Measurements from ENCODE around the gene EME2. TPM values are rescaled to one million over a fixed set of nuclear protein-coding genes. Genes with fewer than 3 reads are reported as not detected.

The EME2 gene
- total and polyA plus RNA-seq, 2 experiments from 2014 or later = 4.1 to 15.0 TPM

DNA sequence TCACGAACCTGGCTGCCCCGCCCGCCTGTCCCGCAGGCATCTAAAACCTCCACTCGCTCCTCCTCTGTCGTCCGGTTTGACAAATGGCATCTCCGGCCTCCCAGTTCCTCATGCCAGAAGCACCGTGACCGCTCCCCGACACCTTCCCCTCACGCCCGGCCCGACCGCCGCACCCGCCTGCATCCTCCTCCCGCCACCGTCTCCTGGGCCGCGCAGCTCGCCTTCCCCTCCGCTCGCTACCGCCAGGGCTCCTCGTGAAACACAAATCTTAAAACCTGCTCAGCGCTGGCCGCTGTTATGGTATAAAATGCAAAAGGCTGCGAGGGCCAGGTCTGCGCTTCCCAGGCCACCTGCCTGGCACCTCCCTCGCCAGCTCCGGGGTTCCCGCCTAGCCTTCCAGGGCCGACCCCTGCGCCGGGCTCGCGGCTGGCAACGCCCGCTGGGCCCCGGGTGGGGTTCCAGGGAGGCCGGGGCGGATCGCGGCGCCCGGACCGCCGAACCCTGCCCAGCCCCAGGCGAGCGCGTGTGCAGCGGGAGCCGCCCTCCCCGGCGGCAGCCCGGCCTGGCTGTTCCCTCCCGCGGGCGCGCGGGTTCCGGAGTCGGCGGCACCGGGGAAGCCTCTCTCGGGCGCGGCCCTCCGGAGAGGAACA is 9.3 kb downstream of the EME2 start (continued):
- TF ChIP-seq, protein P1, sequence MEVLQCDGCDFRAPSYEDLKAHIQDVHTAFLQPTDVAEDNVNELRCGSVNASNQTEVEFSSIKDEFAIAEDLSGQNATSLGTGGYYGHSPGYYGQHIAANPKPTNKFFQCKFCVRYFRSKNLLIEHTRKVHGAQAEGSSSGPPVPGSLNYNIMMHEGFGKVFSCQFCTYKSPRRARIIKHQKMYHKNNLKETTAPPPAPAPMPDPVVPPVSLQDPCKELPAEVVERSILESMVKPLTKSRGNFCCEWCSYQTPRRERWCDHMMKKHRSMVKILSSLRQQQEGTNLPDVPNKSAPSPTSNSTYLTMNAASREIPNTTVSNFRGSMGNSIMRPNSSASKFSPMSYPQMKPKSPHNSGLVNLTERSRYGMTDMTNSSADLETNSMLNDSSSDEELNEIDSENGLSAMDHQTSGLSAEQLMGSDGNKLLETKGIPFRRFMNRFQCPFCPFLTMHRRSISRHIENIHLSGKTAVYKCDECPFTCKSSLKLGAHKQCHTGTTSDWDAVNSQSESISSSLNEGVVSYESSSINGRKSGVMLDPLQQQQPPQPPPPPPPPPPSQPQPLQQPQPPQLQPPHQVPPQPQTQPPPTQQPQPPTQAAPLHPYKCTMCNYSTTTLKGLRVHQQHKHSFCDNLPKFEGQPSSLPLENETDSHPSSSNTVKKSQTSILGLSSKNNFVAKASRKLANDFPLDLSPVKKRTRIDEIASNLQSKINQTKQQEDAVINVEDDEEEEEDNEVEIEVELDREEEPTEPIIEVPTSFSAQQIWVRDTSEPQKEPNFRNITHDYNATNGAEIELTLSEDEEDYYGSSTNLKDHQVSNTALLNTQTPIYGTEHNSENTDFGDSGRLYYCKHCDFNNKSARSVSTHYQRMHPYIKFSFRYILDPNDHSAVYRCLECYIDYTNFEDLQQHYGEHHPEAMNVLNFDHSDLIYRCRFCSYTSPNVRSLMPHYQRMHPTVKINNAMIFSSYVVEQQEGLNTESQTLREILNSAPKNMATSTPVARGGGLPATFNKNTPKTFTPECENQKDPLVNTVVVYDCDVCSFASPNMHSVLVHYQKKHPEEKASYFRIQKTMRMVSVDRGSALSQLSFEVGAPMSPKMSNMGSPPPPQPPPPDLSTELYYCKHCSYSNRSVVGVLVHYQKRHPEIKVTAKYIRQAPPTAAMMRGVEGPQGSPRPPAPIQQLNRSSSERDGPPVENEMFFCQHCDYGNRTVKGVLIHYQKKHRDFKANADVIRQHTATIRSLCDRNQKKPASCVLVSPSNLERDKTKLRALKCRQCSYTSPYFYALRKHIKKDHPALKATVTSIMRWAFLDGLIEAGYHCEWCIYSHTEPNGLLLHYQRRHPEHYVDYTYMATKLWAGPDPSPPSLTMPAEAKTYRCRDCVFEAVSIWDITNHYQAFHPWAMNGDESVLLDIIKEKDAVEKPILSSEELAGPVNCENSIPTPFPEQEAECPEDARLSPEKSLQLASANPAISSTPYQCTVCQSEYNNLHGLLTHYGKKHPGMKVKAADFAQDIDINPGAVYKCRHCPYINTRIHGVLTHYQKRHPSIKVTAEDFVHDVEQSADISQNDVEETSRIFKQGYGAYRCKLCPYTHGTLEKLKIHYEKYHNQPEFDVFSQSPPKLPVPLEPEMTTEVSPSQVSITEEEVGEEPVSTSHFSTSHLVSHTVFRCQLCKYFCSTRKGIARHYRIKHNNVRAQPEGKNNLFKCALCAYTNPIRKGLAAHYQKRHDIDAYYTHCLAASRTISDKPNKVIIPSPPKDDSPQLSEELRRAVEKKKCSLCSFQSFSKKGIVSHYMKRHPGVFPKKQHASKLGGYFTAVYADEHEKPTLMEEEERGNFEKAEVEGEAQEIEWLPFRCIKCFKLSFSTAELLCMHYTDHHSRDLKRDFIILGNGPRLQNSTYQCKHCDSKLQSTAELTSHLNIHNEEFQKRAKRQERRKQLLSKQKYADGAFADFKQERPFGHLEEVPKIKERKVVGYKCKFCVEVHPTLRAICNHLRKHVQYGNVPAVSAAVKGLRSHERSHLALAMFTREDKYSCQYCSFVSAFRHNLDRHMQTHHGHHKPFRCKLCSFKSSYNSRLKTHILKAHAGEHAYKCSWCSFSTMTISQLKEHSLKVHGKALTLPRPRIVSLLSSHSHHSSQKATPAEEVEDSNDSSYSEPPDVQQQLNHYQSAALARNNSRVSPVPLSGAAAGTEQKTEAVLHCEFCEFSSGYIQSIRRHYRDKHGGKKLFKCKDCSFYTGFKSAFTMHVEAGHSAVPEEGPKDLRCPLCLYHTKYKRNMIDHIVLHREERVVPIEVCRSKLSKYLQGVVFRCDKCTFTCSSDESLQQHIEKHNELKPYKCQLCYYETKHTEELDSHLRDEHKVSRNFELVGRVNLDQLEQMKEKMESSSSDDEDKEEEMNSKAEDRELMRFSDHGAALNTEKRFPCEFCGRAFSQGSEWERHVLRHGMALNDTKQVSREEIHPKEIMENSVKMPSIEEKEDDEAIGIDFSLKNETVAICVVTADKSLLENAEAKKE (CRISPR knock-in tag; IDR thresholded peaks at IDR 0.05) = no peak
- TF ChIP-seq CREB1 (CRISPR knock-in tag; IDR thresholded peaks at IDR 0.05; ENCODE audit: low read depth) (no peak), EZH2phosphoT487 (IDR thresholded peaks at IDR 0.05; ENCODE audit: unreplicated experiment) (no peak), ZNF114 (CRISPR knock-in tag; IDR thresholded peaks at IDR 0.05) (no peak), ETS1 (IDR thresholded peaks at IDR 0.05) (no peak)

DNA sequence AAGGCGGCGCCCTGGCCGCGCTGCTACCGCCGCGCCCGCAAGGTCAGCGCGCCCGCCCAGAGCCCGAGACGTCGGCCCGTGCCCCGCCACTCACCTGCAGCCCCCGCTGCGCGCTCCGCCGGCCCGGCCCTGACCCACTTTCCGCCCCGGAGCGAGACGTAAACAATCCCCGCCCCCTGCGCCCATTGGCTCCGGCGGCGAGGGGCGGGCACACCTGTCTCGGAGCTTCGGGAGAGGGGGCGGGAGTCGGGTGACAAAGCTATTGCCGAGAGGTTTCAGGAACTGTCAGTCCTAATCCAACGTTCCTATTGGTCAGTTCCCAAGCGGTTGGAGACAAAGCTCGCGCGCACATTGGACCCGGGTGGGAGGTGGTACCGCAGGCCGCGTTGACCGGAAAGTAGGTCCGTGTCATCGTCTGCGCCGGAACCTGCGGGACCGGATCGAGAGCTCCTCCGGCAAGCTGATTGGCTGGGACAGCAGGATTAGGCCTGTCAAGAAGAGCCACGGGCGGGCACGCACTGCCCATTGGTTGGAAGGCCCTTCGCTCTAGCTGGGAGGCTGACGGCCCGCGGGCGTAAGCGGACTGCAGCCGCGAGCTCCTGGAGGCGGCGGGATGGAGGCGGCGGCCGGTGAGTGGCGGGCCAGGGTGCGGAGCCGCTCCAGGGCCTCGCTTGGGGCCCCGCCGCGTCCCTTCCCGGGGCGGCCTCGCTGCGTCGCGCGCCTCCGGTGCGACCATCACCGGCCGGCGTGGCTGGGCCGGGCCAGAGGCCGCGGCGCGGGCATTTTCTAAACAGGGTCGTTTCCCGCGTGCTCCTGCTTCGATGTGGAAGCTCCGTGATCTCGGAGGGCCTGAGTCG is 10.0 kb downstream of the EME2 start, which contains the start of the genes NUBP2 and SPSB3:
Gene NUBP2 (plus strand): TSS at position 553 of the 857 bp plus-strand sequence. CDS start 61 bp downstream, at position 614.
Gene SPSB3 (minus strand): TSS at position 164 of the 857 bp plus-strand sequence. CDS start 1,088 bp downstream, outside the sequence.
- no peaks in the 10 kb centered on the region for H3K36me3 ChIP-seq (ENCODE audit: insufficient read depth)
- H4K20me1 ChIP-seq (replicated peaks; ENCODE audit: insufficient read depth) = peaks cover 27% of the 10 kb centered on the region
- no peaks in the 10 kb centered on the region for H3K9me2 ChIP-seq (ENCODE audit: insufficient read depth)
- H3K79me2 ChIP-seq (replicated peaks; ENCODE audit: insufficient read depth) = peaks cover 35% of the 10 kb centered on the region
- peak within 1 kb of the TSS; percentile 98 for H3K4me3 ChIP-seq
- DNase-seq (ENCODE audit: low spot score) (peak; percentile 100), ATAC-seq (peak; percentile 85)
- Mint-ChIP-seq H3K36me3 (ENCODE audit: low read depth) (peaks cover 11% of the 10 kb centered on the region; the same call in 2 of the 3 replicates), H3K9me3 (peaks cover 7% of the 10 kb centered on the region; the same call in 1 of the 3 replicates), H3K4me1 (peaks cover 5% of the 10 kb centered on the region), H3K27ac (peak within 1 kb of the TSS; percentile 92), H3K27me3 (ENCODE audit: insufficient read depth, low read depth, poor library complexity) (peaks cover 35% of the 10 kb centered on the region), H3K4me3 (peak within 1 kb of the TSS; percentile 90)
- 0 out of 2 replicates have a peak, but pooled peaks cover 3% of the 10 kb centered on the region for H3F3A ChIP-seq (replicated peaks; ENCODE audit: low read depth)
- TF ChIP-seq EZH2 (IDR thresholded peaks at IDR 0.05; ENCODE audit: low read depth, unreplicated experiment) (no peak), POLR2AphosphoS5 (IDR thresholded peaks at IDR 0.05; ENCODE audit: low read depth) (peak; percentile 43), ETS1 (IDR thresholded peaks at IDR 0.05) (peak; percentile 57; the same call in 1 of the 2 replicates), CREB1 (CRISPR knock-in tag; IDR thresholded peaks at IDR 0.05; ENCODE audit: low read depth) (peak; percentile 95)
- H2AFZ ChIP-seq = 0 out of 2 replicates have a peak within 1 kb of the TSS, but pooled peaks have one; percentile 69
- H3K27me3 ChIP-seq (ENCODE audit: insufficient read depth) = no peaks in the 10 kb centered on the region
- peak within 1 kb of the TSS; percentile 95 for H3K4me2 ChIP-seq
- H3K27ac ChIP-seq (ENCODE audit: low read depth) = 0 out of 2 replicates have a peak within 1 kb of the TSS, but pooled peaks have one; percentile 19
- H3K4me1 ChIP-seq (ENCODE audit: insufficient read depth) = peaks cover 4% of the 10 kb centered on the region; the same call in 1 of the 2 replicates

Data from GM23338 (cell line).